Stimulated activated memory B cell treated with anti-CD40 and anti-IgM and Interleukin-4, amounts not matched to agents 10 μg/mL and 1 μg/mL and 100 μg/mL, for 72 hours (primary cell): Measurements from ENCODE around the gene TRAF7.
A peak's percentile ranks its signal among the peaks of the same experiment; 100 is the strongest.

Experiments
- ATAC-seq: fragments of 150-1000 bp; cut with Tn5 transposase; 2 replicates; pipeline ENCODE4 v1.10.0; 2021
- H3K27ac Mint-ChIP-seq: one replicate; pipeline ENCODE4 v1.8.0; 2022; ENCODE audit warnings: mild to moderate bottlenecking, mixed read lengths
- H3K27me3 Mint-ChIP-seq: one replicate; pipeline ENCODE4 v1.8.0; 2022; ENCODE audit warnings: mixed read lengths
- H3K36me3 Mint-ChIP-seq: one replicate; pipeline ENCODE4 v1.8.0; 2022; ENCODE audit warnings: mixed read lengths
- H3K4me1 Mint-ChIP-seq: one replicate; pipeline ENCODE4 v1.8.0; 2022; ENCODE audit warnings: mixed read lengths
- H3K4me3 Mint-ChIP-seq: one replicate; pipeline ENCODE4 v1.8.0; 2022; ENCODE audit warnings: mild to moderate bottlenecking, moderate library complexity, mixed read lengths
- H3K9me3 Mint-ChIP-seq: one replicate; pipeline ENCODE4 v1.8.0; 2022; ENCODE audit warnings: mixed read lengths

The TRAF7 gene

DNA sequence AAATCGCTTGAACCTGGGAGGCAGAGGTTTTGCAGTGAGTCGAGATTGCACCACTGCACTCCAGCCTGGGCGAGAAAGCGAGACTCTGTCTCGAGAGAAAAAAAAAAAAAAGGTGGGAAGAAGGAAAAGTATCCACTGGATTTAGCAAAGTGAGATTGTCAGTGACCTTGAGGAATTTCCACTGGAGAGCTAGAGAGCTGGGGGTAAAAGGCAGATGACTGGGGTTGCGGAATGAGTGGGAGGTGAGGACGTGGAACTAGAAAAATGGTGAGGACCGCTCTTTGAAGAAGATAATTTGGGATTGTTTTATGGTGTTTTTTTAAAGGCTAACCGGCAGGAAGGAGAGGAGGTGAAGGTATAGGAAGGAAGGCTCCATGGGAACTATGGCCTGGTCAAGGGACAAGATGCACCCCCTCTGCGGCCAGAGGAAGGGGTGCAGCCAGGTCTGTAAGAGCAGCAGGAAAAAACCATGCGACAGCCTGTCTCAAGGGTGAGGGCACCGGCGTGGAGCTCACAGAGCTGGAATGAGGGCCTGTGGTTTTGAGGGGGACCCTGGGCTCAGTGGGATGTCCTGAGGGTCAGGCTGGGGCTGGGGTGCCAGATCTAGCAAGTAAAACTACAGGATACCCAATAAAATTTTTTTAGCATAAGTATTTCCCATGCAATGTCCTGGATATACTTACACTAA, 49.0 kb downstream of the TRAF7 start:
- peak overlapping the region; percentile 65 for H3K4me3 Mint-ChIP-seq
- no peaks in the 10 kb centered on the region for H3K9me3 Mint-ChIP-seq
- peak overlapping the region; percentile 87 for H3K27ac Mint-ChIP-seq
- ATAC-seq: peak; percentile 1
- H3K27me3 Mint-ChIP-seq: no peaks in the 10 kb centered on the region
- peaks cover 34% of the 10 kb centered on the region for H3K4me1 Mint-ChIP-seq
- peaks cover 17% of the 10 kb centered on the region for H3K36me3 Mint-ChIP-seq

DNA sequence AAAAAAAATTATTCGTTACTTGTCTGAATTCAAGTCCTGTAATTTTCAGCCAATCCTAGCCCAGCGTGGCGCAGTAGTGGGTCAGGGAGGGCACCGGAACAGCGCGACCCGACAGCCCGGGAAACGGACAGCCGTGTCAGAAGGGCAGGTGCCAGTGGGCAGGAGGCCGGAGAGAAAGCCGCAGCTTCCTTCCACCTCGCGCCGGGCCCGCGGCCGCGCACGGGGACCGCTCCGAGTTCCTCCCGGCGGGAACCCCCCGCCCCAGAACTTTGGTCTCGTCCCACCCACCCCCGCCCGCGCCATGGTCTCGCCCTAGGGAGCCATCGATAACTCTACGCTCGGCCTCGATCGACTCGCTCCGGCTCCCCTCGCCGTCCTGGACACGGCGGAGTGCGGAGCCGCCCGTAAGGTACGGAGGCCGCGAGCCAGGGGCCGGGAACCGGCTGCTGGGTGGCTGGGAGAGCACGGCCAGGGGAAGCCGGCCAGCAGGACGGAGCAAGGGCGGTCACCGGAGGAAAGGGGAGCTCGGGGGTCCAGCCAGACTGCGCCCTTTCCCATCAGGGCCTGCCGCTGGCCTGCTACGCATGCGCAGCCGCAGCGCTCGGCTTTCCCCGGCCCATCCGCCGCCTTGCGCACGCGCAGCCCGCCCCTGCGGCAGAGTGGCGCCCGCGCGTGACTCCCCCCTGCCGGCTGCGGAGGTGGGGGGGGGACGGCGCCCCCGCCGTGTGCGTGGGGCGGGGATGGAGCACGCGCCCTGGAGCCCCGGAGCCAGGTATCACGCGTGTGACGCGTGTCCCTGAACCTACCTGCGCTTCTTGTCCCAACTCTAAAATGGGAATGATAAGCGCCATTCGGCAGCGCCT, 49.8 kb downstream of the TRAF7 start, which contains the start of gene MLST8:
TSS of gene MLST8 (plus strand) at position 351 of the 863 bp plus-strand sequence. CDS start 632 bp downstream, outside the sequence.
- H3K4me3 Mint-ChIP-seq: peak within 1 kb of the TSS; percentile 65
- H3K4me1 Mint-ChIP-seq: peaks cover 37% of the 10 kb centered on the region
- no peaks in the 10 kb centered on the region for H3K9me3 Mint-ChIP-seq
- no peaks in the 10 kb centered on the region for H3K27me3 Mint-ChIP-seq
- H3K27ac Mint-ChIP-seq: peak within 1 kb of the TSS; percentile 87
- peaks cover 19% of the 10 kb centered on the region for H3K36me3 Mint-ChIP-seq
- ATAC-seq: peak; percentile 84

- H3K4me3 Mint-ChIP-seq: peak overlapping the region; percentile 65
- no peaks in the 10 kb centered on the region for H3K9me3 Mint-ChIP-seq
- H3K27ac Mint-ChIP-seq: peak overlapping the region; percentile 87
- H3K27me3 Mint-ChIP-seq: no peaks in the 10 kb centered on the region
- peaks cover 23% of the 10 kb centered on the region for H3K36me3 Mint-ChIP-seq
- H3K4me1 Mint-ChIP-seq: peaks cover 40% of the 10 kb centered on the region
- peak; percentile 35 for ATAC-seq
These were observed 50.4 kb downstream of the TRAF7 start for GRCh38 chr16:2205967-2206313.

DNA sequence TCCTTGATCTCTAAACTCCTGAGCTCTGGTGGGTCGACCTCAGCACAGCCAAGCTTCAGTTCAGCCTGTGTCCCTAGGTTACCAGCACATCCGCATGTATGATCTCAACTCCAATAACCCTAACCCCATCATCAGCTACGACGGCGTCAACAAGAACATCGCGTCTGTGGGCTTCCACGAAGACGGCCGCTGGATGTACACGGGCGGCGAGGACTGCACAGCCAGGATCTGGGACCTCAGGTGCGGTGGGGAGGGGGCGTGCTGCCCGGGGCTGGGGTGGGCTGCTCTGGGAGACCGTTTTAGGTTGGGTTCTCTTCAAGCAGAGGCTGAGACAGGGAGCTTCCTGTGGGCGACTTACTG, 50.8 kb downstream of the TRAF7 start:
- no peaks in the 10 kb centered on the region for H3K9me3 Mint-ChIP-seq
- peaks cover 40% of the 10 kb centered on the region for H3K4me1 Mint-ChIP-seq
- no peaks in the 10 kb centered on the region for H3K27me3 Mint-ChIP-seq
- H3K36me3 Mint-ChIP-seq: peaks cover 23% of the 10 kb centered on the region
- H3K27ac Mint-ChIP-seq: peak overlapping the region; percentile 87
- ATAC-seq: no peak
- peak overlapping the region; percentile 65 for H3K4me3 Mint-ChIP-seq

DNA sequence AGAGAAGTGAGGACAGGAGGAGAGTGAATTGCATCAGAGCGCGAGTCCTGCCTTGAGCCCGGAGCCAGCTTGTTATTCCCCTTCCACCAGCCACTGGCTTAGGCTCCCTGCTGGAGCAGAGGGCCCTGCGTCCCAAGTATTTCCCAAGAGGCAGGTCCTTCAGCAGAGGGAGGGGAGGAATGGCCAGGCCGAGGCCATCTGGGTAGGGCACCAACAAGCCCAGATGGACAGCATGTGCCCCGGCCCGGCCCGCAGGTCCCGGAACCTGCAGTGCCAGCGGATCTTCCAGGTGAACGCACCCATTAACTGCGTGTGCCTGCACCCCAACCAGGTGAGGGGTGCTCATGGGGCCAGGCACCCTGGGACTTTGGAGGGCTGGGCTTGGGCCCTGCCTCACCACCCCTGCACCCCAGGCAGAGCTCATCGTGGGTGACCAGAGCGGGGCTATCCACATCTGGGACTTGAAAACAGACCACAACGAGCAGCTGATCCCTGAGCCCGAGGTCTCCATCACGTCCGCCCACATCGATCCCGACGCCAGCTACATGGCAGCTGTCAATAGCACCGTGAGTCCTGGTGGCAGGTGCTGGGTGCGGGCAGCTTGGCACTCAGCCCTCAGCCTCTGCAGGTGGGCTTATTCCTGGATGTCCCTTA, 51.3 kb downstream of the TRAF7 start:
- Mint-ChIP-seq H3K9me3 (no peaks in the 10 kb centered on the region), H3K27me3 (no peaks in the 10 kb centered on the region), H3K27ac (no peak overlapping the region), H3K4me1 (peaks cover 44% of the 10 kb centered on the region), H3K36me3 (peaks cover 27% of the 10 kb centered on the region), H3K4me3 (peak overlapping the region; percentile 65)
- ATAC-seq: no peak

GRCh38 chr16:2207872-2208271, 52.3 kb downstream of the TRAF7 start:
- Mint-ChIP-seq H3K36me3 (peaks cover 33% of the 10 kb centered on the region), H3K27me3 (no peaks in the 10 kb centered on the region), H3K4me1 (peaks cover 53% of the 10 kb centered on the region), H3K27ac (no peak overlapping the region), H3K9me3 (no peaks in the 10 kb centered on the region), H3K4me3 (peak overlapping the region; percentile 7)
- ATAC-seq: no peak

- Mint-ChIP-seq H3K4me1 (peaks cover 57% of the 10 kb centered on the region), H3K36me3 (peaks cover 37% of the 10 kb centered on the region), H3K4me3 (no peak overlapping the region), H3K9me3 (no peaks in the 10 kb centered on the region), H3K27me3 (no peaks in the 10 kb centered on the region), H3K27ac (no peak overlapping the region)
- ATAC-seq: no peak
These were observed 52.7 kb downstream of the TRAF7 start for GRCh38 chr16:2208308-2208707.

DNA sequence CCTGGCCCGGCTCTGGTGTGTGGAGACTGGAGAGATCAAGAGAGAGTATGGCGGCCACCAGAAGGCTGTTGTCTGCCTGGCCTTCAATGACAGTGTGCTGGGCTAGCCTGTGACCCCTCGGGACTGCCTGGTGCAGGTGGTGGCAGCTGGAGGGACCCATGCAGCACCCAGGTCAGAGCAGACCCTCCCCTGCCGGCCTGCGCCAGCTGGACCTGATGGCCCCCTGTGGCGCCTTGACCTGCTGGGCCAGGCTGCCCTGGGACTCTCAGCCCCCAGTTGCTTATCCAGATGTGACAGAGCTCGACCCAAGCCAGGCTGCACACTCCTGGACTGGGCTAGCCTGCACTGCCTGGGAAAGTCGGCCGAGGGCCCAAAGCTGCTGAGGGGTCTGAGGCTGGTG, 53.2 kb downstream of the TRAF7 start:
- Mint-ChIP-seq H3K27ac (no peak overlapping the region), H3K36me3 (peaks cover 41% of the 10 kb centered on the region), H3K4me1 (peaks cover 56% of the 10 kb centered on the region), H3K9me3 (no peaks in the 10 kb centered on the region), H3K27me3 (no peaks in the 10 kb centered on the region), H3K4me3 (no peak overlapping the region)
- ATAC-seq: no peak

- H3K9me3 Mint-ChIP-seq: no peaks in the 10 kb centered on the region
- no peak overlapping the region for H3K4me3 Mint-ChIP-seq
- no peak for ATAC-seq
- H3K4me1 Mint-ChIP-seq: peaks cover 51% of the 10 kb centered on the region
- no peaks in the 10 kb centered on the region for H3K27me3 Mint-ChIP-seq
- H3K27ac Mint-ChIP-seq: no peak overlapping the region
- H3K36me3 Mint-ChIP-seq: peaks cover 41% of the 10 kb centered on the region
These were observed 53.9 kb downstream of the TRAF7 start for GRCh38 chr16:2209258-2210008.

- no peak for ATAC-seq
- Mint-ChIP-seq H3K4me1 (peaks cover 46% of the 10 kb centered on the region), H3K27ac (no peak overlapping the region), H3K36me3 (peaks cover 41% of the 10 kb centered on the region), H3K27me3 (no peaks in the 10 kb centered on the region), H3K4me3 (no peak overlapping the region), H3K9me3 (no peaks in the 10 kb centered on the region)
These were observed 54.4 kb downstream of the TRAF7 start for GRCh38 chr16:2210009-2210332.

GRCh38 chr16:2210386-2211365, 55.1 kb downstream of the TRAF7 start, which contains the start of gene BRICD5:
Gene BRICD5 (minus strand): TSS chr16:2210863. CDS start chr16:2210833, 30 bp downstream.
- no peak within 1 kb of the TSS for H3K4me3 Mint-ChIP-seq
- no peaks in the 10 kb centered on the region for H3K9me3 Mint-ChIP-seq
- no peak for ATAC-seq
- H3K27me3 Mint-ChIP-seq: no peaks in the 10 kb centered on the region
- peaks cover 41% of the 10 kb centered on the region for H3K36me3 Mint-ChIP-seq
- no peak within 1 kb of the TSS for H3K27ac Mint-ChIP-seq
- peaks cover 46% of the 10 kb centered on the region for H3K4me1 Mint-ChIP-seq

DNA sequence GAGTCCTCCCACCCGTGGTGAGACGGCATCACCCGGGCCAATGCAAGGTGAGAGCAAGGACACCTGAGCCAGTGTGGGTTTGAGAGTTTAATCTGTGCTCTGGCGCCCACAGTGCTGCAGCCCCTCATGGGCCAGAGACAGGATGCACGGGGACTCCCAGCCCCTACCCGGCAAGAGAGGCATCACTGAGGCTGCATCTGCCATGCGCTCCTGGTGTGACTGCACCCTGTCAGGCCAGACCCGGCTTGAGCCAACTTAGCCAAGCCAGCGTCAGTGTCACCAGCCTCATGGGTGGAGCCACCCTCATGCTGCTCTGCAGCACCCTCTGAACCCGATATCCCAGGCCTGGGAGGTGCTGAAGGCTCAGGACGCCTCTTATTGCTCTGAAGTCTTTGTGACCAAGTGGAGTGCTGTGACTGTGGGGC, 56.4 kb downstream of the TRAF7 start:
- Mint-ChIP-seq H3K4me1 (peaks cover 38% of the 10 kb centered on the region), H3K36me3 (peaks cover 41% of the 10 kb centered on the region), H3K27ac (no peak overlapping the region), H3K9me3 (no peaks in the 10 kb centered on the region), H3K4me3 (no peak overlapping the region), H3K27me3 (no peaks in the 10 kb centered on the region)
- no peak for ATAC-seq

DNA sequence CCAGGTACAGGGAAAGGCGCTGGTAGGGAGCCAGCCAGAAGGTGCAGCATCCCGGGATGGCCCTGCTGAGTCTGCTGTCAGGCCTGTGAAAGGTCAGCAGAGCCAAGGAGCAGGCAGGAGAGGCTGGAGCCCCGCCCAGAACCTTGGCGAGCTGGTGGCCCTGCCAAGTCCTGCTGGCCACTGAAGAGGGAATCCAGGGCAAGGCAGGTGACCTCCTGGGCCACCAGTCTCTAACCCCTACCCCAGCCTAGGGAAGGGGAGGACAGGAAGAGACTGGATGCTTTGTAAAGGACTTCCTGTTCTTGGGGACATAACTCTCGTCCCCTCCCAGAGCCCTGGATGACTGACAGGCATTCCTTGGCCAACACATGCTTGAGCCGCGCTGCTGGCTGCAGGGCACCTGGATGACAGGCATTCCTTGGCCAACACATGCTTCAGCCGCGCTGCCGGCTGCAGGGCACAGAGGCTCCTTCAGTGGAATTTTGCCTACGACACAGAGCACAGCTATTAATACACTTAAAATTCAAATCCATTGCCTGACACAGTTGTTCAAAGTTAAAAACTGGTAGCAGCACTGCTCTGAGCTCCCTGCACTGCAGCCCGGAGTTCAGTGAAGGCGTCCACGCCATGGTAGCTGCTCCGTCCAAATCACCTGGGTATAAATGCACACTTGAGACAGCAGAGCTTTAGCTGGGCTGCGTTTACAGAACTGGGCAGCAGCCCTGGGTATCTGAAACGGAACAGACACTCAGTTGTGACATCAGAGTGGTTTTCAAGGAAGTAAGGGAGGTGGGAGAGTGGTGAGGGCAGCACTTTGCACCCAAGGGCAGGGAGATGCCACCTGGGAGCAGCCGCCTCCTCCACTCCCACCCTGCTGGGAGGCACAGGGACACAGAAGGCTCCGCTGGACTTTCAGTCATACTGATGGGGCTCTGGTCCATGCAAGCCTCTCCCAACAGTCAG, 57.1 kb downstream of the TRAF7 start:
- Mint-ChIP-seq H3K4me1 (peaks cover 32% of the 10 kb centered on the region), H3K9me3 (no peaks in the 10 kb centered on the region), H3K36me3 (peaks cover 36% of the 10 kb centered on the region), H3K4me3 (peak overlapping the region; percentile 70), H3K27ac (no peak overlapping the region), H3K27me3 (no peaks in the 10 kb centered on the region)
- ATAC-seq: no peak
